Endothelial cell of umbilical vein (primary cell): ENCODE data around the gene ESPN. TPM values are rescaled to one million over a fixed set of nuclear protein-coding genes. Genes with fewer than 3 reads are reported as not detected.

ENCODE experiments used
- BruUV-seq: library from RNA; stranded (reverse); fragments of 400-500 nt; replicated peaks from 2 replicates; lab custom pipeline; 2021; lab: Mats Ljungman, UMichigan
- CTCF ChIA-PET: fragments of 300-600, 350-600 bp; sonication (Branson Sonifier 250); formaldehyde crosslinking; loops from one replicate; lab custom pipeline; 2021; ENCODE audit warnings: antibody characterized with exemption, inconsistent platforms; lab: Charles Lee
- POLR2A ChIA-PET: fragments of 300-600, 350-600 bp; sonication (Branson Sonifier 250); formaldehyde crosslinking; loops from one replicate; lab custom pipeline; 2021; ENCODE audit warnings: antibody characterized with exemption, inconsistent platforms; lab: Charles Lee
- DNase-seq: peaks from one replicate; pipeline ENCODE4 v3.0.0-alpha.2; 2011; ENCODE audit warnings: low read depth, low spot score
- FAIRE-seq: peaks from 2 replicates; lab custom pipeline; 2011; peaks lifted over from hg19 to GRCh38; lab: Jason Lieb, UNC
- H2AFZ ChIP-seq: 2 replicates; pipeline ENCODE4 v1.6.0; 2012; ENCODE audit warnings: low read depth, low read length, control low read depth, inconsistent platforms
- H3K27ac ChIP-seq: 2 replicates; pipeline ENCODE4 v1.5.1; 2011; ENCODE audit warnings: low read depth, mild to moderate bottlenecking, control low read depth, low read length, moderate library complexity; ENCODE audit not compliant: insufficient read depth
- H3K27me3 ChIP-seq, 2 experiments: 2 replicates each; pipeline versions ENCODE4 v1.6.0 to v1.6.1; 2011; ENCODE audit warnings: low read length in 2 of 2, mixed read lengths in 1 of 2; ENCODE audit not compliant: control insufficient read depth in 2 of 2, insufficient read depth in 2 of 2
- H3K36me3 ChIP-seq, 2 experiments: 2 replicates in 1 of 2; 3 replicates in 1 of 2; pipeline ENCODE4 v1.5.1; 2011; ENCODE audit warnings: low read length in 2 of 2, mild to moderate bottlenecking in 1 of 2, moderate library complexity in 1 of 2; ENCODE audit not compliant: control insufficient read depth in 2 of 2, insufficient read depth in 2 of 2; ENCODE audit errors: extremely low read depth in 1 of 2
- H3K4me1 ChIP-seq: 3 replicates; pipeline ENCODE4 v1.5.1; 2011; ENCODE audit warnings: mild to moderate bottlenecking, low read length; ENCODE audit not compliant: control insufficient read depth, insufficient read depth; ENCODE audit errors: extremely low read depth
- H3K4me2 ChIP-seq: 2 replicates; pipeline ENCODE4 v1.6.1; 2011; ENCODE audit warnings: low read length, control low read depth, mixed read lengths; ENCODE audit not compliant: insufficient read depth
- H3K4me3 ChIP-seq, 3 experiments: fragments of 200-600 bp in 1 of 3; sonication (generic), shearing (Covaris generic) in 1 of 3; replicated peaks in 1 of 3; 2 replicates each; pipeline ENCODE4 v1.5.1; 2011 to 2016; ENCODE audit warnings: control low read depth in 3 of 3, low read length in 3 of 3, mild to moderate bottlenecking in 2 of 3, inconsistent platforms in 1 of 3, low read depth in 1 of 3, moderate library complexity in 1 of 3; ENCODE audit not compliant: insufficient read depth in 1 of 3
- H3K79me2 ChIP-seq: 2 replicates; pipeline ENCODE4 v1.6.0; 2012; ENCODE audit warnings: low read length, inconsistent platforms; ENCODE audit not compliant: control insufficient read depth, insufficient read depth
- H3K9ac ChIP-seq: replicated peaks from 2 replicates; pipeline ENCODE3; 2011; ENCODE audit warnings: low read length, control low read depth; ENCODE audit not compliant: insufficient read depth; ENCODE audit errors: extremely low read depth
- H3K9me1 ChIP-seq: replicated peaks from 3 replicates; pipeline ENCODE4 v1.6.0; 2011; ENCODE audit warnings: mild to moderate bottlenecking, low read length; ENCODE audit not compliant: control insufficient read depth, insufficient read depth; ENCODE audit errors: extremely low read depth
- H3K9me3 ChIP-seq: replicated peaks from 2 replicates; pipeline ENCODE4 v1.5.1; 2012; ENCODE audit warnings: low read length, inconsistent platforms; ENCODE audit not compliant: control insufficient read depth, insufficient read depth
- H4K20me1 ChIP-seq: replicated peaks from 2 replicates; pipeline ENCODE3; 2011; ENCODE audit warnings: mild to moderate bottlenecking, low read length; ENCODE audit not compliant: control insufficient read depth, insufficient read depth; ENCODE audit errors: extremely low read depth
- CTCF ChIP-seq, 2 donors: IDR thresholded peaks; 1 replicate in 1 of 2; 2 replicates in 1 of 2; pipeline ENCODE4 v1.5.1; 2011; ENCODE audit warnings: low read length in 2 of 2, mild to moderate bottlenecking in 2 of 2, moderate library complexity in 2 of 2, control low read depth in 1 of 2, inconsistent platforms in 1 of 2, low read depth in 1 of 2; ENCODE audit not compliant: insufficient read depth in 1 of 2; ENCODE audit errors: extremely low read depth in 1 of 2
- EZH2 ChIP-seq: IDR thresholded peaks from 2 replicates; pipeline ENCODE4 v1.6.1; 2012; ENCODE audit warnings: borderline replicate concordance, low read depth, mild to moderate bottlenecking, moderate library complexity, low read length, inconsistent platforms; ENCODE audit not compliant: severe bottlenecking
- FOS ChIP-seq: IDR thresholded peaks from 2 replicates; pipeline ENCODE4 v1.6.1; 2011; ENCODE audit warnings: mild to moderate bottlenecking, low read length, moderate library complexity, borderline replicate concordance; ENCODE audit not compliant: insufficient read depth
- GATA2 ChIP-seq: IDR thresholded peaks from 2 replicates; pipeline ENCODE4 v1.7.0; 2011; ENCODE audit warnings: low read depth, mild to moderate bottlenecking, moderate library complexity, mixed read lengths, low read length; ENCODE audit not compliant: insufficient read length, insufficient read depth
- JUN ChIP-seq: IDR thresholded peaks from 2 replicates; pipeline ENCODE4 v1.6.1; 2011; ENCODE audit warnings: borderline replicate concordance, low read depth; ENCODE audit not compliant: insufficient read length, insufficient read depth
- MAX ChIP-seq: IDR thresholded peaks from 2 replicates; pipeline ENCODE4 v1.6.1; 2011; ENCODE audit not compliant: insufficient read depth, insufficient read length
- MYC ChIP-seq: IDR thresholded peaks from one replicate; pipeline ENCODE4 v1.6.1; 2011; ENCODE audit warnings: mild to moderate bottlenecking, low read depth, low read length
- POLR2A ChIP-seq: IDR thresholded peaks from 2 replicates; pipeline ENCODE4 v1.6.1; 2012; ENCODE audit warnings: low read depth, mild to moderate bottlenecking, control low read depth, low read length
- POLR2AphosphoS5 ChIP-seq: IDR thresholded peaks from 2 replicates; pipeline ENCODE4 v1.6.1; 2012; ENCODE audit warnings: low read depth, mild to moderate bottlenecking, control low read depth, low read length, moderate library complexity; ENCODE audit not compliant: insufficient read depth
- dilution Hi-C: fragments of 300-500 bp; cut with MboI; formaldehyde crosslinking; loops from one replicate; pipeline ENCODE4 v1.15.0; 2019; ENCODE audit warnings: low sequenced_read_pairs; ENCODE audit not compliant: extremely low pct_ligation_motif_present
- intact Hi-C: fragments of 100-400 bp; cut with micrococcal nuclease; formaldehyde crosslinking; loops from one replicate; pipeline ENCODE4 v1.10.0; 2022
- polyA plus RNA-seq, 4 experiments: library from polyadenylated mRNA; depleted of rRNA in 3 of 4; stranded (reverse) in 3 of 4; unstranded in 1 of 4; fragments of >200 nt; gene quantifications; 2 replicates each; pipeline versions ENCODE4 v1.2.1 to v1.2.3, GENCODE V29; 2011 to 2012; ENCODE audit warnings: missing spikeins in 1 of 4
- total RNA-seq: library from RNA; stranded (reverse); gene quantifications from 2 replicates; pipeline ENCODE4 v1.2.3, GENCODE V29; 2021

Gene ESPN
- total and polyA plus RNA-seq, 2 donors (not counting 3 experiments of a cell fraction or from before 2014, with no cell fraction given), result 0.54 to 0.71 TPM

GRCh38 chr1:6473974-6474814, 49.6 kb downstream of the ESPN start:
- ChIA-PET CTCF (interaction anchor here (0.6 to 3.6 kb wide), 3 partner anchors 12 to 49 kb away, joined by 3 to 16 read pairs (median 4); no protein-coding TSS in a partner anchor), POLR2A (no interaction called here)

More at GRCh38 chr1:6473974-6474814, 49.6 kb downstream of the ESPN start:
- dilution Hi-C loops (no loop called here), intact Hi-C loops (no loop called here)
- H3K36me3 ChIP-seq, result peaks cover 10 to 53% of the 10 kb centered on the region in 2 experiments
- no peaks in the 10 kb centered on the region for H3K4me1 ChIP-seq
- H3K27me3 ChIP-seq, result no peaks in the 10 kb centered on the region
- FAIRE-seq, result no peak
- no peak overlapping the region for H3K4me2 ChIP-seq
- no peak for DNase-seq
- no peaks in the 10 kb centered on the region for H3K79me2 ChIP-seq
- no peak overlapping the region for H3K9ac ChIP-seq
- H2AFZ ChIP-seq, result no peak overlapping the region
- TF ChIP-seq CTCF (IDR thresholded peaks at IDR 0.05; ENCODE audit: extremely low read depth in 1 of 2, insufficient read depth in 1 of 2, low read depth in 1 of 2, low read length in 2 of 2), result no peak
- TF ChIP-seq JUN, result no peak
- no peak for TF ChIP-seq POLR2A
- TF ChIP-seq MYC, result no peak
- TF ChIP-seq EZH2, result no peak
- TF ChIP-seq GATA2, result no peak
- no peak for TF ChIP-seq FOS
- TF ChIP-seq MAX, result no peak
- no peak for TF ChIP-seq POLR2AphosphoS5
- H3K4me3 ChIP-seq, result no peak overlapping the region
- H4K20me1 ChIP-seq, result no peaks in the 10 kb centered on the region
- no peaks in the 10 kb centered on the region for H3K9me1 ChIP-seq
- H3K9me3 ChIP-seq, result no peaks in the 10 kb centered on the region
- H3K27ac ChIP-seq, result no peak overlapping the region
- BruUV-seq, result no TSS peak
